Activated naive CD8-positive, alpha-beta T cell treated with anti-CD3 and anti-CD28 coated beads, Interleukin-2, amount 50 U/mL, for 16 hours (primary cell): Measurements from ENCODE around the gene ADAM12.

Source experiments
- DNase-seq: peaks from one replicate; pipeline ENCODE4 v3.0.0-alpha.2; 2020; ENCODE audit warnings: low read depth, low spot score

ADAM12 gene

DNA sequence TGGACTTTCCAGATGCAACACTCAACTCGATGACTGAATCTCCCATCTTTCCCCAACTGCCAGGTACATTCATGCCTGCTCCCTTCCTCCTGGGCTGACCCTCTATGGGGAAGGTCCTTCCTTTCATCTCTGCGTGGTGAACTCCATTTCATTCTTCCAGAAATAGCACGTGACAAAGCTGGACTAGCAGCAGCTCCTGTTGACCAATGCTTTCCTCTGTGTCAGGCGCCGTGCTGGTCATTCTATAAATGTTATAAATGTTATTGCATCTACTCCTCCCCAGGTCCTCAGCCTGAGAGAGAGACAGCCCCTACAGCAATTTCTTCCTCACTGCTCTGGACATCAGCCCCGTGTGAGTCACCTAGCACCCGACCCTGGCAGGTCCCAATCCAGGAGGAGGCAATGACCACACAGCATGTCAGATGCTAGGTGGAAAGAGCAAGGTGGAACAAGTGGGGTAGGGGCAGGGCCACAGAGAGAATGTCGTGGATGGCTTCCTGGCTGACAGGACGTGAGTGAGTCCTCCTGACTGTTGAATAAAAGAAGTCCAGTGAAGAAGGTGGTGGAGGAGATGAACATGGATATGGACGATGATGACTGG is 178.1 kb downstream of the ADAM12 start:
- no peak for DNase-seq

- DNase-seq: no peak
These were observed 178.8 kb downstream of the ADAM12 start for GRCh38 chr10:126209451-126209850.

- no peak for DNase-seq
These were observed 179.5 kb downstream of the ADAM12 start for GRCh38 chr10:126208726-126209302.

DNA sequence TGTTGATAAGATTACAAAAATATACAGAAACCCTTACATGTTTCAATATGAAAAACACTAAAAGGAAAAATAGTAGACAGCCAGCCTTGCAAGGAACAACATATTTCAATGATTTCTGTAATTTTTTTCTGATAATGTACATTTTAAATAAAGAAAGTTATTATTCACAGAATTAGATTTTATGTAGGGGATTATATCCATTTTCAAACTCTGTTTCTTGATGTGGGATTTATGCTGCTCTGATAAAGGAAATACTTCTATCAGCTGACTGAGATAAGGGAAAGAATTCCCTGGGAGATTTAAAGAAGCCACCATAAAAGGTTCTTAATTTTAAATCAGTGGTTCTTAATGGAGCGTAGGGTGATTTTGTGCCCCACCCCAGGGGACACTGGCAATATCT is 180.4 kb downstream of the ADAM12 start:
- DNase-seq: no peak

DNA sequence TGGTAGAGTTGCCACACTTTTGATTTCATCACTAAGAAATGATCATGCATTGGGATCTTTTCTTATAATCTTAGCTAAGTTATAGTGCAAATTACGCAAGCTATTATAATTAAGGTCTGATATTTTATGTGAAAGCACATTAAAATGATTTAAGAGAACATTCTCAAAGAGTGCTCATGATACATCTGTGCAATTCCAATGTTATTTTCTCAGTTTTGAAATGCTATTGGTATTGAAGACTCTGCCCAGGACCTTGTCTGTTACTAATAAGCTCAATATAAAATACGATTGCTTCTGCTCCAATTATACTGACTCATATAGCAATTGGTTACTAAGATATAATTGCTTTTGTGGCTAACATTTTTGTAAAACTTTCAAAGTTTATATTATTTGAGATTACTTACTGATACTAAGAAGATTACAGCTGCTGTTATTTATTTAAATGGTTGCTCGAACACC is 180.9 kb downstream of the ADAM12 start:
- no peak for DNase-seq

DNA sequence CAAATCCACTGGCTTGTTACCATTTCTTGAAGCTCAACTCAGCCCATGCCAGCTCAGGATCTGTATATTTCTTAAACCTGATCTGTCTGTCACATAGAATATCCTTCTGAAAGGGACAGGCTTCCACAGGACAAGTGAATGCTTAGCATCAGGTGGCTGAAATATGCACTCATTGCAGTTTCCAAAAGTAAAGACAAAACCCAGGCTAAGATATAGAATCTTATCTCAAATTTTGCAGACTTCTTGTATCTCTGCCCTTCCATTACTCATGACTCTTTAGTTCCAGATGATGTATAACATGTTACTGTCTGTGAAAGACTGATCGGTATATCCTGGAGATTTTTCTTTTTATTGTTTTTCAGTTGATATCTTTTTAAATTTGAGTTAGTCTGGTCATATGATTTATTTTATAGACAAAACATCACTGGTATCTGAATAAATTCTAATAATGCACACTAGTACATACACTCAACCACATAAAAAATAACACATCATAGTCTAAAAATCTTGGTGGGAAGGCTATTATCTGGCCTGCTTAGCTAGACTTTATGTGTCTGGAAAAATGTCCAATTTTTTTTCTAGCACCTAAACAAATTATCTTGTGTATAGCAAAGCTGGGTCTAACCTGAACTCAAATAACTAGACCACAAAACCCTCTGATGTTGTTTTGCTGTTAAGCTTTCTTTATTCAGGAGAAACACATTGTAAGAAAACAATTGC is 182.6 kb downstream of the ADAM12 start:
- no peak for DNase-seq

DNA sequence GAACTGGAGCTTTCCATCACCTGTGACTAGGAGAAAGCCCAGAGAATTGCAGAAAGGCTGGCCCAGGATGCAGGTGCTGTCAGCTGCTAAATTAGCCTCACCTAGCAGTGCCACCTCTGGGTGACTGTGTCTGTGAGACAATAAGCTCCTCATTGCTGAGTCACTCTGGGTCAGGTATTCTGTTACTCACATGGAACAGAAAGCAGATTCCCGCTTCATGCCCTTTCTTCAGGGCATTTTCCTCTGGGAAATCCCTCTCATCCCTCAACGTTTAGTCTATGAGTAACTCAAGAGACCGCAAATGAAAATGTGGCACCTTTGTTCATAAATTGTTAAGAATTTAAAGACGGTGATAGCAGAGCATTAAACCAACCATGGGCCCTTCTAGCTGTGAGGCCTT is 184.0 kb downstream of the ADAM12 start:
- DNase-seq: no peak

GRCh38 chr10:126203746-126204145 is 184.5 kb downstream of the ADAM12 start:
- DNase-seq: no peak

GRCh38 chr10:126201603-126202002 is 186.7 kb downstream of the ADAM12 start:
- no peak for DNase-seq

GRCh38 chr10:126199221-126199998 is 188.9 kb downstream of the ADAM12 start:
- DNase-seq: no peak

DNA sequence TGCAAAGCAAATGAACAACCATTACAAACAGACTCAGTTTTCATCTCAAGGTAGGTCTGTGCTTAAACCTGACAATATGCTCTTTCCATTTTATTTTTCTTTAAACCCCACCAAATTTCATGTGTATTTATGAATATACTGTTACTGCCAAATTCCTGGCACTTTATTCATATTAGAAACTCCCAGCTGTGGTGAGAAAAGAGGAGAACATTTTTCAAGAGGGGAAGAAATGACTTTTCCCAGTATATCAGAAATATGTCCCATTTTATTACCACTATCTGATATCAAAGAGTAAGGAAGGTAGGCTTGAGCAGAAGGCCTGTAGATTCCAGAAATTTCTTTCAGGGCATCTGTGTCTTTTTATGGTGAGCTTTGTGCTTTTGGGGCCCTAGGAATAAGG is 189.6 kb downstream of the ADAM12 start:
- DNase-seq: no peak

GRCh38 chr10:126197036-126197543 is 191.2 kb downstream of the ADAM12 start:
- DNase-seq: no peak

DNA sequence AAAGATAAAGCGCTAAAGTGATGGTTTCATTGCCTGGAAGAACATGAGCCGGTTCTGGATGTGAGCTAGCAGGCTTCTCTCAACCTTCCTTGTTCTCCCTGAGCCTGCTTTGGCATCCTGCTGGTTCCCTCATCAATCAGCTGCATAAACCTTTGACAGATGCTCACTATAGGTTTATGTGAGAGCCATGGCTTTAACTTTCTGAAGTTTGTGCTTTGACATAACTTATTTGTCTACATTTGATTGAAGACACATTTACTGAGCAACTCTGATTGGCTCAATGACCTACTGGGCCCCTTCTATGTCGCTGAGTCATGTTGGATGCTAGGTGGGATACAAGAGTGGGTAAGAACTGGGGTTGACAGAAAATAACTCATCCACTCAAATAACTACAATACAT is 192.0 kb downstream of the ADAM12 start:
- DNase-seq: no peak

DNA sequence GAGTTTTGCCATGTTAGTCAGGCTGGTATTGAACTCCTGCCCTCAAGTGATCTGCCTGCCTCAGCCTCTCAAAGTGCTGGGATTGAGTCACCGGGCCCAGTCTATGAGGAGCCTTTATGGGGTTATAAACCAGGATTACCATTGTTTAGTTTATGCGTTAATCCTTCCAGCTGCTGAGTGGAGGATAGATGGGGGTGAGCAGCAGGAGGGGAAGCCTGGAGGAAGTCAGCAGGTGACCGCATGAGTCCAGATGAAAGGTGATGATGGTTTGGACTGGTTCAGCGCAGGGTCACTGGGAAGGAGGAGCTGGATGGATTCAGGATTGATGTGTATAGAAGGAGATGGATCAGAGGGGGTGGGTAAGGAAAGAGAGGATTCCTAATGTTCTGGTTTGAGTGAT is 197.1 kb downstream of the ADAM12 start:
- DNase-seq: no peak

DNA sequence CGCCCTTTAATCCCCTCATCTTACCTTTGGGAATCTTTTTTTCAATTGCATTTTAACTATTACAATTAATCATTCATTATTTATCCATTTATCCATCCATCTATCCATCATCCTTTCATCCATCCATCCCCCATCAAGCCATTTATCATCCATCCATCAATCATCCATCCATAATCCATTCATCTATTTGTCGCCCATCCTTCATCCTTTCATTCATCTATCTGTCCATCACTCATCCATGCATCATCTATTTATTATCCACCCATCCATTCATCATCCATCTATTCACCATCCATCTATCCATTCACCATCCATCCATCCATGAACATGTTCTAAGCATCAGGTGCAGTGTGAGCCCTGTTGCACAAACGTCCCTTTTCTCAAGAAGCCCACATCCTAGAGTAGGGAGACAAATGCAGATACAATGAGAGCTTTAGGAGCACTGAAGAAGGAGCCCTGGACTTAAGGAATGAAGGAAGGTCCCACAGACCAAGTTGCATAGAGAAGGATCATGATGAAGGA is 199.5 kb downstream of the ADAM12 start:
- DNase-seq: no peak

GRCh38 chr10:126187399-126187798 is 200.9 kb downstream of the ADAM12 start:
- DNase-seq: no peak

DNA sequence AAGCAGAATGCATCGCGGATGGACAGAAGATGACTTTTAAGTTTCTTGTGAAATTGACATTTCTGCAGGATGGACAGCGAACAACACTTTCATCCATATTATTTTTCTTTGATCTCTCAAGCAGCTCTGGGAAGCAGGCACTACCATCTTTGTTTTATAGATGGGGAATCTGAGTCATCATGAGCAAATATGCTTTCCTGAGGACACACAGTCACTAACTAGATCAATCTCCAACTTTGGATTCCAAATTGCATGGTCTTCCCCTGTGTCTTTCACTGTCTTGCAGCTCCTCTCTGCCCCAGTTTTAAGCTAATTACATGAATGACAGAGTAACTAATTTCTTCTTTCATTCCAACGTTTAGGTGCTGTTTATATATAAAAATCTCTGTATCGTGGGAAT is 201.5 kb downstream of the ADAM12 start:
- no peak for DNase-seq

- no peak for DNase-seq
These were observed 202.4 kb downstream of the ADAM12 start for GRCh38 chr10:126185676-126186447.

DNA sequence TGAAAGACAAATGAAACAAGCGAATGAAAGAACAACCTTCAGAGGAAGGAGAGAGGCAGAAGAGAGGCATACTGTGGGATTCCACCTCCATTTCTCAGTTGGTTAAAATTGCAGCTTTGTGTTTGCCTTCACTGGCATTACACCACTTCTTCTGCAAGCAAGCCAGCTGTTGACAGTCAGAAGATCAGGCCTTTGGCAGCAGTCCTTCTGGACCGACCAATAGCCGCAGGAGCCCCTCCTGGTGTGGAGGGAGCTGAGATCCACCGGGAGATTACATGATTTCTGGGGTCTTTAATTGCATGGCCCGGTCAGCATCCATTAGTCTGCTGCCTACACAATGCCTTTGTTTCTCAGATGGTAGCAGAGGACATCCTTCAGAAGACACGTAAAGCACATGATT is 206.7 kb downstream of the ADAM12 start:
- no peak for DNase-seq

- DNase-seq: no peak
These were observed 208.6 kb downstream of the ADAM12 start for GRCh38 chr10:126179637-126180036.

GRCh38 chr10:126177417-126178030 is 210.8 kb downstream of the ADAM12 start:
- DNase-seq: no peak
